ENCODE results near the gene UBD. TPM values are rescaled to one million over a fixed set of nuclear protein-coding genes. Genes with fewer than 3 reads are reported as not detected.

Gene UBD
- total and polyA plus RNA-seq, 2 experiments from 2014 or later, result not detected

DNA sequence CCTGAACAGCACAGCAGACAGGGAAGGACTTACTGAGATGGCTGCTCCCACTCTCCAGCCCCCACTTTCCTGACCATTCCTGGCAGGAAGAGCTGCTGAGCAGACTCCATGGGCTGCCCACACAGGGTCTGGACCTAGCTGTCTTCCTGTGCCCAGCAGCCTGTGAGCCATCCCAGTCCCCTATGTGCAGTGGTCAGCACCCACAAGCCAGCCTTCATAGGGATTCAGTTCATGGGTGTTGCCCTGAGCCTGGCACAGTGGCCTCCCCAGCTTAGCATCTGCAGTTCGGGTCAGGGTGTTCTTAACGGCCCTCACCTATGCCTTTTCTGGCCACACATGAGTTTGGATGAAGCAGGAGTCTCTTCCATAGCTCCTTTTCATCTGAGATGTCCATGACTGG lies 32.0 kb downstream of the UBD start:
- Mint-ChIP-seq H3K4me3 (no peak overlapping the region), H3K27me3 (ENCODE audit: insufficient read depth, low read depth, poor library complexity) (peaks cover 10% of the 10 kb centered on the region), H3K4me1 (peaks cover 18% of the 10 kb centered on the region), H3K9me3 (peaks cover 19% of the 10 kb centered on the region), H3K27ac (no peak overlapping the region), H3K36me3 (ENCODE audit: low read depth) (peaks cover 17% of the 10 kb centered on the region)
- ATAC-seq (no peak), DNase-seq (ENCODE audit: low spot score) (no peak)
- Histone ChIP-seq H3K4me1 (ENCODE audit: insufficient read depth) (0 out of 2 replicates have a peak, but pooled peaks cover 4% of the 10 kb centered on the region), H3K9me2 (ENCODE audit: insufficient read depth) (0 out of 2 replicates have a peak, but pooled peaks cover 8% of the 10 kb centered on the region), H3F3A (replicated peaks; ENCODE audit: low read depth) (no peaks in the 10 kb centered on the region), H4K20me1 (replicated peaks; ENCODE audit: insufficient read depth) (no peaks in the 10 kb centered on the region), H3K27me3 (ENCODE audit: insufficient read depth) (no peaks in the 10 kb centered on the region), H3K4me2 (no peak overlapping the region), H3K79me2 (replicated peaks; ENCODE audit: insufficient read depth) (no peaks in the 10 kb centered on the region), H3K4me3 (no peak overlapping the region), H3K27ac (ENCODE audit: low read depth) (no peak overlapping the region), H3K36me3 (ENCODE audit: insufficient read depth) (peaks cover 4% of the 10 kb centered on the region; the same call in 1 of the 2 replicates), H2AFZ (no peak overlapping the region)
- TF ChIP-seq EZH2phosphoT487 (IDR thresholded peaks at IDR 0.05; ENCODE audit: unreplicated experiment), result no peak
- TF ChIP-seq ZNF114 (CRISPR knock-in tag; IDR thresholded peaks at IDR 0.05), result no peak
- TF ChIP-seq, protein P1, sequence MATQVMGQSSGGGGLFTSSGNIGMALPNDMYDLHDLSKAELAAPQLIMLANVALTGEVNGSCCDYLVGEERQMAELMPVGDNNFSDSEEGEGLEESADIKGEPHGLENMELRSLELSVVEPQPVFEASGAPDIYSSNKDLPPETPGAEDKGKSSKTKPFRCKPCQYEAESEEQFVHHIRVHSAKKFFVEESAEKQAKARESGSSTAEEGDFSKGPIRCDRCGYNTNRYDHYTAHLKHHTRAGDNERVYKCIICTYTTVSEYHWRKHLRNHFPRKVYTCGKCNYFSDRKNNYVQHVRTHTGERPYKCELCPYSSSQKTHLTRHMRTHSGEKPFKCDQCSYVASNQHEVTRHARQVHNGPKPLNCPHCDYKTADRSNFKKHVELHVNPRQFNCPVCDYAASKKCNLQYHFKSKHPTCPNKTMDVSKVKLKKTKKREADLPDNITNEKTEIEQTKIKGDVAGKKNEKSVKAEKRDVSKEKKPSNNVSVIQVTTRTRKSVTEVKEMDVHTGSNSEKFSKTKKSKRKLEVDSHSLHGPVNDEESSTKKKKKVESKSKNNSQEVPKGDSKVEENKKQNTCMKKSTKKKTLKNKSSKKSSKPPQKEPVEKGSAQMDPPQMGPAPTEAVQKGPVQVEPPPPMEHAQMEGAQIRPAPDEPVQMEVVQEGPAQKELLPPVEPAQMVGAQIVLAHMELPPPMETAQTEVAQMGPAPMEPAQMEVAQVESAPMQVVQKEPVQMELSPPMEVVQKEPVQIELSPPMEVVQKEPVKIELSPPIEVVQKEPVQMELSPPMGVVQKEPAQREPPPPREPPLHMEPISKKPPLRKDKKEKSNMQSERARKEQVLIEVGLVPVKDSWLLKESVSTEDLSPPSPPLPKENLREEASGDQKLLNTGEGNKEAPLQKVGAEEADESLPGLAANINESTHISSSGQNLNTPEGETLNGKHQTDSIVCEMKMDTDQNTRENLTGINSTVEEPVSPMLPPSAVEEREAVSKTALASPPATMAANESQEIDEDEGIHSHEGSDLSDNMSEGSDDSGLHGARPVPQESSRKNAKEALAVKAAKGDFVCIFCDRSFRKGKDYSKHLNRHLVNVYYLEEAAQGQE (IDR thresholded peaks at IDR 0.05; ENCODE audit: unreplicated experiment), result no peak
- TF ChIP-seq NANOG (IDR thresholded peaks at IDR 0.05; ENCODE audit: borderline replicate concordance), result no peak
- no peak for TF ChIP-seq POLR2AphosphoS5 (IDR thresholded peaks at IDR 0.05; ENCODE audit: low read depth)
- TF ChIP-seq, protein P2, sequence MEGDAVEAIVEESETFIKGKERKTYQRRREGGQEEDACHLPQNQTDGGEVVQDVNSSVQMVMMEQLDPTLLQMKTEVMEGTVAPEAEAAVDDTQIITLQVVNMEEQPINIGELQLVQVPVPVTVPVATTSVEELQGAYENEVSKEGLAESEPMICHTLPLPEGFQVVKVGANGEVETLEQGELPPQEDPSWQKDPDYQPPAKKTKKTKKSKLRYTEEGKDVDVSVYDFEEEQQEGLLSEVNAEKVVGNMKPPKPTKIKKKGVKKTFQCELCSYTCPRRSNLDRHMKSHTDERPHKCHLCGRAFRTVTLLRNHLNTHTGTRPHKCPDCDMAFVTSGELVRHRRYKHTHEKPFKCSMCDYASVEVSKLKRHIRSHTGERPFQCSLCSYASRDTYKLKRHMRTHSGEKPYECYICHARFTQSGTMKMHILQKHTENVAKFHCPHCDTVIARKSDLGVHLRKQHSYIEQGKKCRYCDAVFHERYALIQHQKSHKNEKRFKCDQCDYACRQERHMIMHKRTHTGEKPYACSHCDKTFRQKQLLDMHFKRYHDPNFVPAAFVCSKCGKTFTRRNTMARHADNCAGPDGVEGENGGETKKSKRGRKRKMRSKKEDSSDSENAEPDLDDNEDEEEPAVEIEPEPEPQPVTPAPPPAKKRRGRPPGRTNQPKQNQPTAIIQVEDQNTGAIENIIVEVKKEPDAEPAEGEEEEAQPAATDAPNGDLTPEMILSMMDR (conservative IDR thresholded peaks at IDR 0.05; ENCODE audit: low read depth in 2 of 2), result no peak
- no peak for TF ChIP-seq STAT1 (IDR thresholded peaks at IDR 0.05; ENCODE audit: unreplicated experiment)
- no peak for TF ChIP-seq CREB1 (CRISPR knock-in tag; IDR thresholded peaks at IDR 0.05; ENCODE audit: low read depth)
- TF ChIP-seq ZNF331 (CRISPR knock-in tag; IDR thresholded peaks at IDR 0.05; ENCODE audit: low read depth), result no peak
- TF ChIP-seq, protein P3, sequence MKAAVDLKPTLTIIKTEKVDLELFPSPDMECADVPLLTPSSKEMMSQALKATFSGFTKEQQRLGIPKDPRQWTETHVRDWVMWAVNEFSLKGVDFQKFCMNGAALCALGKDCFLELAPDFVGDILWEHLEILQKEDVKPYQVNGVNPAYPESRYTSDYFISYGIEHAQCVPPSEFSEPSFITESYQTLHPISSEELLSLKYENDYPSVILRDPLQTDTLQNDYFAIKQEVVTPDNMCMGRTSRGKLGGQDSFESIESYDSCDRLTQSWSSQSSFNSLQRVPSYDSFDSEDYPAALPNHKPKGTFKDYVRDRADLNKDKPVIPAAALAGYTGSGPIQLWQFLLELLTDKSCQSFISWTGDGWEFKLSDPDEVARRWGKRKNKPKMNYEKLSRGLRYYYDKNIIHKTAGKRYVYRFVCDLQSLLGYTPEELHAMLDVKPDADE (IDR thresholded peaks at IDR 0.05), result no peak
- no peak for TF ChIP-seq EZH2 (IDR thresholded peaks at IDR 0.05; ENCODE audit: low read depth, unreplicated experiment)
- TF ChIP-seq, protein P4, sequence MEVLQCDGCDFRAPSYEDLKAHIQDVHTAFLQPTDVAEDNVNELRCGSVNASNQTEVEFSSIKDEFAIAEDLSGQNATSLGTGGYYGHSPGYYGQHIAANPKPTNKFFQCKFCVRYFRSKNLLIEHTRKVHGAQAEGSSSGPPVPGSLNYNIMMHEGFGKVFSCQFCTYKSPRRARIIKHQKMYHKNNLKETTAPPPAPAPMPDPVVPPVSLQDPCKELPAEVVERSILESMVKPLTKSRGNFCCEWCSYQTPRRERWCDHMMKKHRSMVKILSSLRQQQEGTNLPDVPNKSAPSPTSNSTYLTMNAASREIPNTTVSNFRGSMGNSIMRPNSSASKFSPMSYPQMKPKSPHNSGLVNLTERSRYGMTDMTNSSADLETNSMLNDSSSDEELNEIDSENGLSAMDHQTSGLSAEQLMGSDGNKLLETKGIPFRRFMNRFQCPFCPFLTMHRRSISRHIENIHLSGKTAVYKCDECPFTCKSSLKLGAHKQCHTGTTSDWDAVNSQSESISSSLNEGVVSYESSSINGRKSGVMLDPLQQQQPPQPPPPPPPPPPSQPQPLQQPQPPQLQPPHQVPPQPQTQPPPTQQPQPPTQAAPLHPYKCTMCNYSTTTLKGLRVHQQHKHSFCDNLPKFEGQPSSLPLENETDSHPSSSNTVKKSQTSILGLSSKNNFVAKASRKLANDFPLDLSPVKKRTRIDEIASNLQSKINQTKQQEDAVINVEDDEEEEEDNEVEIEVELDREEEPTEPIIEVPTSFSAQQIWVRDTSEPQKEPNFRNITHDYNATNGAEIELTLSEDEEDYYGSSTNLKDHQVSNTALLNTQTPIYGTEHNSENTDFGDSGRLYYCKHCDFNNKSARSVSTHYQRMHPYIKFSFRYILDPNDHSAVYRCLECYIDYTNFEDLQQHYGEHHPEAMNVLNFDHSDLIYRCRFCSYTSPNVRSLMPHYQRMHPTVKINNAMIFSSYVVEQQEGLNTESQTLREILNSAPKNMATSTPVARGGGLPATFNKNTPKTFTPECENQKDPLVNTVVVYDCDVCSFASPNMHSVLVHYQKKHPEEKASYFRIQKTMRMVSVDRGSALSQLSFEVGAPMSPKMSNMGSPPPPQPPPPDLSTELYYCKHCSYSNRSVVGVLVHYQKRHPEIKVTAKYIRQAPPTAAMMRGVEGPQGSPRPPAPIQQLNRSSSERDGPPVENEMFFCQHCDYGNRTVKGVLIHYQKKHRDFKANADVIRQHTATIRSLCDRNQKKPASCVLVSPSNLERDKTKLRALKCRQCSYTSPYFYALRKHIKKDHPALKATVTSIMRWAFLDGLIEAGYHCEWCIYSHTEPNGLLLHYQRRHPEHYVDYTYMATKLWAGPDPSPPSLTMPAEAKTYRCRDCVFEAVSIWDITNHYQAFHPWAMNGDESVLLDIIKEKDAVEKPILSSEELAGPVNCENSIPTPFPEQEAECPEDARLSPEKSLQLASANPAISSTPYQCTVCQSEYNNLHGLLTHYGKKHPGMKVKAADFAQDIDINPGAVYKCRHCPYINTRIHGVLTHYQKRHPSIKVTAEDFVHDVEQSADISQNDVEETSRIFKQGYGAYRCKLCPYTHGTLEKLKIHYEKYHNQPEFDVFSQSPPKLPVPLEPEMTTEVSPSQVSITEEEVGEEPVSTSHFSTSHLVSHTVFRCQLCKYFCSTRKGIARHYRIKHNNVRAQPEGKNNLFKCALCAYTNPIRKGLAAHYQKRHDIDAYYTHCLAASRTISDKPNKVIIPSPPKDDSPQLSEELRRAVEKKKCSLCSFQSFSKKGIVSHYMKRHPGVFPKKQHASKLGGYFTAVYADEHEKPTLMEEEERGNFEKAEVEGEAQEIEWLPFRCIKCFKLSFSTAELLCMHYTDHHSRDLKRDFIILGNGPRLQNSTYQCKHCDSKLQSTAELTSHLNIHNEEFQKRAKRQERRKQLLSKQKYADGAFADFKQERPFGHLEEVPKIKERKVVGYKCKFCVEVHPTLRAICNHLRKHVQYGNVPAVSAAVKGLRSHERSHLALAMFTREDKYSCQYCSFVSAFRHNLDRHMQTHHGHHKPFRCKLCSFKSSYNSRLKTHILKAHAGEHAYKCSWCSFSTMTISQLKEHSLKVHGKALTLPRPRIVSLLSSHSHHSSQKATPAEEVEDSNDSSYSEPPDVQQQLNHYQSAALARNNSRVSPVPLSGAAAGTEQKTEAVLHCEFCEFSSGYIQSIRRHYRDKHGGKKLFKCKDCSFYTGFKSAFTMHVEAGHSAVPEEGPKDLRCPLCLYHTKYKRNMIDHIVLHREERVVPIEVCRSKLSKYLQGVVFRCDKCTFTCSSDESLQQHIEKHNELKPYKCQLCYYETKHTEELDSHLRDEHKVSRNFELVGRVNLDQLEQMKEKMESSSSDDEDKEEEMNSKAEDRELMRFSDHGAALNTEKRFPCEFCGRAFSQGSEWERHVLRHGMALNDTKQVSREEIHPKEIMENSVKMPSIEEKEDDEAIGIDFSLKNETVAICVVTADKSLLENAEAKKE (CRISPR knock-in tag; IDR thresholded peaks at IDR 0.05), result no peak
- TF ChIP-seq JUNB (IDR thresholded peaks at IDR 0.05; ENCODE audit: unreplicated experiment), result no peak
